G401.6 (cell line): ENCODE results near the gene SHQ1.
A peak's percentile ranks its signal among the peaks of the same experiment; 100 is the strongest.

Experiments used
- FAIRE-seq: peaks from 2 replicates; lab custom pipeline; 2012; peaks lifted over from hg19 to GRCh38; lab: Jason Lieb, UNC

The SHQ1 gene

DNA sequence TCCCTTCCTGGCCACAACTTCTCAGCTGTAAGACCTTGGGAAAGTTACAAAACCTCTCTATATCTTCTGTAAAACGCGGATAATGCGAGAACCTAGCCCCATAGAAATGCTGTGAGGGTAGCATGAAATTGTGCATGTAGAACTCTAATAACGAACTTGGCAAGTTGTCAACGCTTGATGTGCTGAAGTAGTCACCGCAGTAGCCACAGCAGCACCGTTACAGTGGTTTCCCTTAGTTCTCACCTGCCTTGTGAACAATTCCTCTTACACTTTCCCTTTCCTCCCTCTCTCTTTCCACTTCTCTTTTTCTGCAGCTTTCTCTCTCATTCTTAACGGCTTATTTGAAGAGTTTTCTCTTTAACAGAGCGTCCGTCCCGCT, 447 bp upstream of the SHQ1 start:
- FAIRE-seq, result no peak

DNA sequence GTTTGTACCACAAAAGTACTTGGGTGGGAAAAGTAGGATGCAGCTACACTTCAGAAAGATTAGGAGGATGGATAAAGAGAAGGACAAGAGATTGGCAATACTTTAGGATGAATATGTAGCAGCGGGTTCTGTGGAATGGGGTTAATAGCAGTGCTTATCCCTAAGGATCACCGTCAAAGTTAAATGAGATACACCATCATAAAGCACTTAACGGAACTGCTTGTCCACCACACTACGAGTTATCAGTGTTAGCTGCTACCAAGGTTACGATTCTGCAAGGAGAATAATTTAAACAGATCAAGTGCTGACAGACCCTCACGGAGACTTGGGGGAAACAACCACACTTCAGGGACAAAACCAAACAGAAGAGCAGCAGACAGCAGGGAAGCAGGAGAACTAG, 963 bp downstream of the SHQ1 start:
- FAIRE-seq, result no peak

DNA sequence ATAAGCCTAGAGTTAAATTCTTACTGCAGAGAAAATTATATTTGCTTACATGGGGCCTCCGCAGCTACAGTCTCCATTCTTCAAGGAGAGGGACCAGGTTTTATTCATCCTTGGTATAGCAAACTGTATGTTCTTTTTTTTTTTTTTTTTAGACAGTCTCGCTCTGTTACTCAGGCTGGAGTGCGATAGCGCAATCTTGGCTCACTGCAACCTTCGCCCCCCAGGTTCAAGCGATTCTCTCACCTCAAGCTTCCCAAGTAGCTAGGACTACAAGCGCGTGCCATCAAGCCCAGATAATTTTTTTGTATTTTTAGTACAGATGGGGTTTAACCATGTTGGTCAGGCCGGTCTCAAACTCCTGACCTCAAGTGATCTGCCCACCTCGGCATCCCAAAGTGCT, 2.1 kb downstream of the SHQ1 start:
- no peak for FAIRE-seq

GRCh38 chr3:72844436-72844993, 3.7 kb downstream of the SHQ1 start:
- FAIRE-seq, result peak; percentile 30

GRCh38 chr3:72839057-72839456, 9.2 kb downstream of the SHQ1 start:
- FAIRE-seq, result no peak

GRCh38 chr3:72836923-72837322, 11.3 kb downstream of the SHQ1 start:
- FAIRE-seq, result no peak

DNA sequence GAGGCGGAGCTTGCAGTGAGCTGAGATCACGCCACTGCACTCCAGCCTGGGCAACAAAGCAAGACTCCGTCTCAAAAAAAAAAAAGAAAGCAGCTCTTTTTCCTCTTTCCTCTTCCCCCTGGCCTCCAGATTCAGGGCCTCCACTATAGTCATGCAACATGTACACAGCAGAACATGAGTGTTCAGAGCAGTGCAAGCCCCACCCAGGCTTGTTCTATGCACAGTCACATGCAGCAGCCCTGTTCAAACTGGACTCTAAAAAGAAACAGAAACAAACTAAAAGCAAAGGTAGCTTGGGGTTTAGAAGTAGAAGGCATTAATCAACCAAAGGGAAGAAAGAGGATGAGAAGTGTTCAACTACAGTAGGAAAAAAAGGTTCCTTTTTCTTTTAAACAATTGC, 11.8 kb downstream of the SHQ1 start:
- FAIRE-seq, result no peak

- no peak for FAIRE-seq
Measured at GRCh38 chr3:72830452-72831223, 17.6 kb downstream of the SHQ1 start.

- FAIRE-seq, result no peak
Measured at GRCh38 chr3:72829701-72830100, 18.5 kb downstream of the SHQ1 start.

- FAIRE-seq, result no peak
Measured at GRCh38 chr3:72821161-72821781, 27.0 kb downstream of the SHQ1 start.

DNA sequence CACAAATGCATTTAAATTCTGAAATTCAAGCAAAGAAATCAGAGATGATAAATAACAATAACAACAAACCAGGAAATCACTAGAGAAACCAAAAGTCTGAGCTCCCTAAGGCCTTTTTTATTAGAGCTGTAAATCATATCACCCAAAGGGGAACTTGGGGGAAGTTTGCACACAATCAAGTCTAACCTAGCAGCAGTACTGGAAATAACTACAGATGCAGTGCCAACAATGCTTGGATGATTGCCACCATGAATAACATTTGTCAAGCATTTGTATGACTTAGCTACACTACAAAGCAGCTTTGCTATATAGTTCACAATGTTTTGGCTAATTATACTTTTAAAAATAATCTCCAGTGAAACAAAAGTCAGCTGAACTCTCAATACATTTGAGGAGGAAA, 27.8 kb downstream of the SHQ1 start:
- no peak for FAIRE-seq

DNA sequence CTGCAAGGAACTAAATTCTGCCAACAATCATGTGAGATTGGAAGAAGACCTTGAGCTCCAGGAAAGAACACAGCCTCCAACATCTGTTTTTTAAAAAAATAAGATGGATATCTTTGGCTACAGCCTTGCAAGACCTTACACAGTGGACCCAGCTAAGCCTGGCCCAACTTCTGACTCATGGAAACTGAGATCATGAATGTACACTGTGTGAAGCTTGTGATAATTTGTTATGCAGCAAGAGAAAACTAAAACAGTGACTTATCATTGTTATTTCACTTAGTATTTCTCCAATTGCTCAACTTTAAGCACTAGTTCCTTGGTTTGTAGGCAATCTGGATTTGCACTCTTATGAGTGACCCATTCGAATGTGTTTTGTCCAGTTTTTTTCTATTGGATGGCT, 29.3 kb downstream of the SHQ1 start:
- no peak for FAIRE-seq

- FAIRE-seq, result peak; percentile 25
Measured at GRCh38 chr3:72818092-72818773, 30.0 kb downstream of the SHQ1 start.

DNA sequence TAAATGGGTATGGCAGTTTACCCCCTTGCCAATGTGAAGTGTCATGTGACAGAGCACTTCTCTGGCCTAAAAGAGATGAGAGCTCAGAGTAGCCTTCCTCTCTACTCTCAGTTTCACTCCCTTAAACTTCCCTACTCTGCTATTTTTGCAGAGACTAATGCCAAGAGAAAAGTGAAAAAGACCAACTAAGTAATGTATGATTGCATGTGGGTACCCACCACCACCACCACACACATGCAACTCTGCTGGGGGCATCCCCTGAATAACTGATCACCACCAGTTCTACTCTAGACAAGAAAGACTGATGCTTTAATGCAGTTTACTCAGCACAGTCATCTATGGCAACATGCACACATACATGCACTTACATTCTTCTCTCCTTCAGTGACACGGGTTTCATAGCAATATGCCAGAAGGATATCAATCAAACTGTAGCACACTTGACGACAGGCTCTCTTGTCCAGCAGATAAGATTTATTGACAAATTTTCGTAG, 31.3 kb downstream of the SHQ1 start:
- FAIRE-seq, result no peak

DNA sequence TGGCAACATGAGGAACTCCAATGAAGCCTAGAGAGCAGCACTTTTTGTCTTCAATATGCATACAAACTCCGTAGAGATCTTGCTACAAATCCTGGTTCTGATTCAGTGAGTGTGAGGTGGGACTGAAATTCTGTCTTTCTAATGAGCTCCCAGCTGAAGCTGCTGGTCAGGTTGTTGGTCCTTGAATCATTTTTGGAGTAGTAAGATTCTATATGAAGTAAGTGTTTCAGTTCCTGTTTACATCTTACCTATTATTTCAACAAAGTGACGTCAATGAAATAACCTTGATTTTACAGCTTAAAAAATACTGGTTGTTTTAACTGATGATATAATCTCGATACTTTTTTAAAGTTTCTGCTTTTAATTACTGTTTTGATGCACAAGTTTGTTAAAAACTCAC, 33.9 kb downstream of the SHQ1 start:
- no peak for FAIRE-seq

- FAIRE-seq, result no peak
Measured at GRCh38 chr3:72812201-72812600, 36.0 kb downstream of the SHQ1 start.

DNA sequence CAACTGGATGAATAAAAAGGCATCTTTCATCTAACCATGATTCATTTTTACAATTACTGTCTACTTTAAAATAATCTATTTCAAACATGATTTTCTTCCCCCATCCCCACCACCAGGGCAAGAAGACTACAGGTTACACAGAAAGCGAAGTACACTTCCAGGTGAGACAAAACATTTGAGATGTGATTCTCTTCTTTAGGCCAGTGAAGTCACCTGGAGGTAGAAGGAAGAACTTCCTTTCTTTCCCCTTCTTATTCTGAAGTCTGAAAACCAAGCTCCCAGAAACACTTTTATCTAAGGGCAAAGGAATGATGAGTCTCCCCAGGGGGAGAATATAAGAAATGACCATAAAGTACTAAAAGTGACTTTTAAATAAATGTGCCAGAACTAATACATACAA, 36.7 kb downstream of the SHQ1 start:
- no peak for FAIRE-seq

- FAIRE-seq, result no peak
Measured at GRCh38 chr3:72810659-72811434, 37.4 kb downstream of the SHQ1 start.

- no peak for FAIRE-seq
Measured at GRCh38 chr3:72810063-72810462, 38.2 kb downstream of the SHQ1 start.

DNA sequence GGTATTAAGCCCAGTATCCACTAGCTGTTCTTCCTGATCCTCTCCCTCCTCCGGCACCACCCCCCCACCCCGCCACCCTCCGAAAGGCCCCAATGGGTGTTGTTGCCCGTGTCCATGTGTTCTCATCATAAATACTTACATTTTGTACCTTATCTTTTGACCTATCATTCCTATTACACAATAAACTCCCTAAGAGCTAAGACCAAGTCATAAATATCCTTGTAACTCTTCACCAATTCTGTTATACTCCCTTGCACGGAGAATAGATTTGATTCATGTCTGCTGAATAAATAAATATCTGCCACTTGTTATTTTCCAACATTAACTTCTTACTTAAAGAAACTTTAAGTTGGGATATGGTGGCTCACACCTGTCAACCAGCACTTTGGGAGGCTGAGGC, 43.9 kb downstream of the SHQ1 start:
- FAIRE-seq, result no peak

- no peak for FAIRE-seq
Measured at GRCh38 chr3:72803573-72803972, 44.7 kb downstream of the SHQ1 start.

- no peak for FAIRE-seq
Measured at GRCh38 chr3:72802001-72802400, 46.2 kb downstream of the SHQ1 start.
